ENCODE data around the gene KCNT1. TPM values are rescaled to one million over a fixed set of nuclear protein-coding genes. Genes with fewer than 3 reads are reported as not detected.
"Not testable (repeated sequence)": the region's sequence is repeated elsewhere in the genome, so short reads cannot be mapped to it uniquely, and the experiment has no call there.

Gene KCNT1
- total and polyA plus RNA-seq, 10 of the 15 experiments (the other 5 are each of a cell fraction or from before 2014, with no cell fraction given) = not detected

- Histone ChIP-seq H3K36me3 (ENCODE audit: control insufficient read depth in 2 of 2, insufficient read depth in 2 of 2, low read length in 1 of 2) (no peaks in the 10 kb centered on the region), H3K27me3 (replicated peaks in 1 of 2; ENCODE audit: control insufficient read depth in 2 of 2, insufficient read depth in 2 of 2, low read length in 1 of 2) (no peaks in the 10 kb centered on the region), H3K9me3 (replicated peaks; ENCODE audit: control insufficient read depth, insufficient read depth, low read length) (no peaks in the 10 kb centered on the region), H3K4me1 (ENCODE audit: control insufficient read depth, insufficient read depth, low read length) (no peaks in the 10 kb centered on the region), H3K27ac (ENCODE audit: control insufficient read depth, insufficient read depth) (no peak overlapping the region), H3K79me2 (ENCODE audit: control insufficient read depth, insufficient read depth, low read length) (no peaks in the 10 kb centered on the region), H3K4me2 (ENCODE audit: control insufficient read depth, insufficient read depth) (no peak overlapping the region), H3K9ac (ENCODE audit: control insufficient read depth, insufficient read depth, low read length) (no peak overlapping the region), H3K4me3 (no peak overlapping the region), H4K20me1 (ENCODE audit: control insufficient read depth, insufficient read depth) (no peaks in the 10 kb centered on the region), H2AFZ (ENCODE audit: control insufficient read depth, low read depth, low read length) (no peak overlapping the region)
- TF ChIP-seq SMAD5 (IDR thresholded peaks at IDR 0.05; ENCODE audit: low read depth) = no peak
- no peak for TF ChIP-seq RELB (IDR thresholded peaks at IDR 0.05; ENCODE audit: low read depth)
- no peak for TF ChIP-seq SKIL (IDR thresholded peaks at IDR 0.05; ENCODE audit: low read depth, poor library complexity, severe bottlenecking)
- no peak for TF ChIP-seq CBFB (IDR thresholded peaks at IDR 0.05; ENCODE audit: low read depth)
- DNase-seq (ENCODE audit: low read depth, low spot score) (no peak), FAIRE-seq (no peak), ATAC-seq (no peak)
- SMC1A ChIA-PET (ENCODE audit: uncharacterized antibody, unreplicated experiment) = no interaction called here
- WGBS (ENCODE audit: insufficient coverage, insufficient replicate concordance, low lambda C conversion rate, missing lambda C conversion rate) = 49% methylated on average over 17 of the region's 17 CpGs
- no TSS peak for BruUV-seq (replicated peaks)
- in situ Hi-C loops (cut with MboI) = no loop called here
- intact Hi-C loops (cut with micrococcal nuclease; ENCODE audit: unreplicated experiment) = no loop called here
- RAD21 ChIA-PET (ENCODE audit: unreplicated experiment) = no interaction called here
- POLR2A ChIA-PET = no interaction called here
- CTCF ChIA-PET = no interaction called here
Measured at GRCh38 chr9:135671591-135672041, 30.4 kb upstream of the KCNT1 start.

GRCh38 chr9:135672786-135673185 lies 29.2 kb upstream of the KCNT1 start:
- H3K4me2 ChIP-seq (ENCODE audit: control insufficient read depth, insufficient read depth); H3K27ac ChIP-seq (ENCODE audit: control insufficient read depth, insufficient read depth); H4K20me1 ChIP-seq (ENCODE audit: control insufficient read depth, insufficient read depth); FAIRE-seq; ATAC-seq; H3K4me1 ChIP-seq (ENCODE audit: control insufficient read depth, insufficient read depth, low read length); H3K4me3 ChIP-seq; H3K27me3 ChIP-seq (replicated peaks in 1 of 2; ENCODE audit: control insufficient read depth in 2 of 2, insufficient read depth in 2 of 2, low read length in 1 of 2); H3K79me2 ChIP-seq (ENCODE audit: control insufficient read depth, insufficient read depth, low read length); H3K36me3 ChIP-seq (ENCODE audit: control insufficient read depth in 2 of 2, insufficient read depth in 2 of 2, low read length in 1 of 2); CTCF ChIA-PET; H3K9me3 ChIP-seq (replicated peaks; ENCODE audit: control insufficient read depth, insufficient read depth, low read length); H2AFZ ChIP-seq (ENCODE audit: control insufficient read depth, low read depth, low read length); intact Hi-C loops (cut with micrococcal nuclease; ENCODE audit: unreplicated experiment); BruUV-seq (replicated peaks); H3K9ac ChIP-seq (ENCODE audit: control insufficient read depth, insufficient read depth, low read length); POLR2A ChIA-PET; in situ Hi-C loops (cut with MboI); RAD21 ChIA-PET (ENCODE audit: unreplicated experiment); DNase-seq (ENCODE audit: low read depth, low spot score): not testable (repeated sequence)
- SMC1A ChIA-PET (ENCODE audit: uncharacterized antibody, unreplicated experiment) = interaction anchor here (0.6 kb wide), 1 partner anchor 52 kb away, joined by 3 read pairs; no protein-coding TSS in a partner anchor
- WGBS (ENCODE audit: insufficient coverage, insufficient replicate concordance, low lambda C conversion rate, missing lambda C conversion rate) = 41% methylated on average over 7 of the region's 7 CpGs

Measured in GM12878 (cell line).